Measurements from ENCODE around the gene STXBP6.
"Not testable (repeated sequence)": the region's sequence is repeated elsewhere in the genome, so short reads cannot be mapped to it uniquely, and the experiment has no call there.

STXBP6 gene

DNA sequence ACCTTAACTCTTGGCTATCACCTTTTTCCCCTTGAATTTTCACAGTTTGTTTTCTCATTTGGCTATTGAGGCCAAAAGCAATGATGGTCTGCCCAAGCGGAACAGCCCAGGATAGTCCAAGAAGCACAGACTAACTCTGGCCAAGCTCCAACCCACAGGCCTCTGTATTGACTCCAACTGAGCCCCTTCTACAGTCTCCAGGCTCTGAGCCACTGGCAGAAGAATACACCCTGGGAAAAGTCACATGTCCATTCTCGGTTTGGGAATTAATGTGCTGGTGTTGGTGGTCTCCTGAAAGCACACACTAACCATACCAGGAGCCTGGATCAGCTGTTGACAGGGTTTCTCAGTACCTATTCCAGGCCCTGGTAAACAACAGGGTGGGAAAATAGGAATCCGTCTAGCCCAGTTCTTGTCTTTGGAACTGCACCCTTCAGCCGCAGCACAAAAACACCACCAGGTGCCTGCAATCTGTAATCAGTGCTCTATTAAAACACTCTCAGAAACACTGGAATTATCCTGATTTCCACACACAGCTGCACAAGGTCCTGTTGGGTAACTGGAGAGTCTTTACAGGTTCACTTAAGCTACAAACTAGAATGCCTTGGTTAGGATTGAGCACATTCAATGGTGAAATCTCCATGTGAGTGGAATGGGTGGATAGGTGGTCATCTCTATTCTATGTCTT is 63.6 kb downstream of the STXBP6 start:
- no peak for DNase-seq (ENCODE audit: low read depth)

DNA sequence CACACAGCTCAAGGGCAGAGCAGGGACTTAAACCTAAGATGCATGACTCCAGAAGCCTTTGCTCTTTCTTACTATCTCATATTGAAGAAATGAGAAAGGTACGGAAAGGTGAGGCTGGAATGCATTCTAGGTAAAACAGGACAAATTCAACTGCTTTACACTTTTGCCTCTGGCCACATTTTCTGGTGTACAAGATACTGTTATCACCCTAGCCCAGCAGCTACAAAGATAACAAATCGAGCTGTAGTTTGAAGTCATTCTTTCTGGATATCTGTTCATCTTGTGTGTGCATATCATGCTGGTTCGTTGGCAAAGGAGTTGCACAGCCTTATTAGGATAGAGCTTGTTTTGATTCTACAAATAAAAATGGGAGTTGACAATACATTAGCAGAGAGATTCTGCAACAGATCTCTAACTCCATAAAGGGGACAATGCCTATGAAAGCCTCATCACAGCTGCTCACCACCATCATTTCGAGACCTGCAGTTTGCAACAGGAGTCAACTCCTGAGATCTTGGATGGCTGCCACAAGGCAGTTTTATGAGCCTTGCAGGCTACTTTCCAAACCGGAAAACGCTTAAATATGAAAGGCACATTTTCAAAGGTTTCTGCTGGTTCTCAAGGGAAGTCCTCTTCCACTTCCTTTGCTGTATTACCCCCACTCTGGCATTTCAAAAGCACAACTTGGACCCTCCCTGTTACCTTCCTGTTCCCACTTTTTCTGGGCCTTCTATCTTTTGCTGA is 64.9 kb downstream of the STXBP6 start:
- no peak for DNase-seq (ENCODE audit: low read depth)

DNA sequence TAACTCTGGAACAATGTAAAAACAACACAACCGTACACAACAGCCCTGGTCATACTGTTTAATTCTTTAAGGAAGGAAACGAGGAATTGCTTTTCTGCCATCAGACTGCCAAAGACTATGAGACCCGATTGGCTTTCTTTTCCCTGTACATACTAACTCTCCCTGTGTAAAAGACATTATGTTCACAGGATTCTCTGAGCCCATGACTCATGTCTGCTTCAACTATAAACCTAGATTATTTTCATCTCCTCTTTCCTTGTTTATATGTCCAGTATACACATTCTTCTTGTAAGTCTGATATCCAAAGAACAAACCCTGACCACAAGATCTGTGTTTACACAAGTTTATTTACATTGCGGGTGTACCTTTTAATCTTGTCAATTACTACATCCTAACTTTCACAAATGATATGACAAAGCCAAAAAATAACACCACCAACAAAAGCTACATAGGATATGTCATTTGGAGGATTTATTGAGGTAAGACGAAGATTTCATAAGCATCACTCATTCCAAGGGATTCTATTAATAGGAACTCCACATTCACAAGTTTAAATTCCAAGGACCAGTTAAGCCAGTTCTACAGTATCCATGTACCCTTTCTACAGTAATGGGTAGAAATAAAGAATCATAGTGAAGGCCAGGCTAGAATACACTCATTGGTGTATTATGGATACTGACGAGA is 67.3 kb downstream of the STXBP6 start:
- DNase-seq (ENCODE audit: low read depth) = no peak

DNA sequence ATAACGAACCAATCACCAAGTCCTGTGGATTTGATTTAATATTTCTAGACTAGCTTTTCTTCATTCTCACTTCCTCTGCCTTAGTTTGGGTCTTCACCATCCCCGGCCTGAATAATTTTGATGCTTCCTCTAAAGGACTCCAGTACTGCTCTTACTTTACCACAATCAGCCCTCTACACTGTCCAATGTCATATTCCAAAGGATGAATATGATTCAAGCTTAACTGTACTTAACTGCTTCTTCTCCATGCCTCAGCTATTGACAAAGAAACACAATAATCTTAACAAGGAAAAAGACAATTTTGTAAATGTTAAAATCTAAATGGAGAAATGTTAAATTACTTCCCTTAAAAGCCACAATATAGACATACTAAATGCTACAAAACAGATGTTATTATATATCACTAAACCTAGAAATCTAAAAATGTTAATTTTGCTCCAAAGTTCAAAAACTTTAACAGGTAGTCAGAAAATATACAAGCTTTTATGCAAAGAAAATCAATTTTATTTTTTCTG is 70.2 kb downstream of the STXBP6 start:
- DNase-seq (ENCODE audit: low read depth) = no peak

DNA sequence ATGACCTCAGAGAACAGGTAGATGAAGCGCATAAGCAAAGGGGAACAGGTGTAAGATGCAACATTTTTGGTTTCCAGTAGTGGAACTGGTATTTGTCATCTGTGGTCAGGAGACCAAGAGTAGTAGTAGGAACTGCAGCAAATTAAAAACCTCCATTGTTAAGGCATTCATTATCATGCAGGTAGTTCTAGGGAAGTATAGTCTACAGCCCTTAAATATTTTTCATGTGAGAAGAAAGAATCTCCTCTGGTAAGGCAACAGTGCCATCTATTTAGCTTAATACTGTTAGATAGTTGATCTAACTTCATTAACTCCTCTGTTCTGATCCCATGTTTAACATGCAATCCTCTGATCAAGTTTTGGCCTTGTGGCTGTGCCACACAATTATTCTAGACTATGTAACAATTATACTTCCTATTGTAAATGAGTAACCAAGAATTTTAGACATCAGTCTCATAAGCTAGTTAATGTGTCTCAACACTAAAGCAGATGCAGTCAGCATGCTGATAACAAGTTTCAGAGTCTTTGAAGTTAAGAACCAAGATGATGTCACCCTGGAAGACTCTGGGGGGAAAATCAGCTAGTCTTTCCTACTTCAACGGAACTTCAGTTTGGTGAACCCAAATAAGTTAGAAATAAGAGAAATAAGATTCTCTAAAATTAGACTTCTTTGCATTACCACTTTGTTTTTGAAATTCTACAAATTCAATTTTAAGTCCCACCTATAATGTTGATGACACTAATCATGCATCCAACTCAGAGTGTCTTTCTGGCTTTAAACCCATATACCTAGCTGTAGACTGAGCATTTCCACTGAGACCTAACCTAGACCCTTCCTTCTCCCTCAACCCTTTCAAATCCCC is 70.9 kb downstream of the STXBP6 start:
- no peak for DNase-seq (ENCODE audit: low read depth)

DNA sequence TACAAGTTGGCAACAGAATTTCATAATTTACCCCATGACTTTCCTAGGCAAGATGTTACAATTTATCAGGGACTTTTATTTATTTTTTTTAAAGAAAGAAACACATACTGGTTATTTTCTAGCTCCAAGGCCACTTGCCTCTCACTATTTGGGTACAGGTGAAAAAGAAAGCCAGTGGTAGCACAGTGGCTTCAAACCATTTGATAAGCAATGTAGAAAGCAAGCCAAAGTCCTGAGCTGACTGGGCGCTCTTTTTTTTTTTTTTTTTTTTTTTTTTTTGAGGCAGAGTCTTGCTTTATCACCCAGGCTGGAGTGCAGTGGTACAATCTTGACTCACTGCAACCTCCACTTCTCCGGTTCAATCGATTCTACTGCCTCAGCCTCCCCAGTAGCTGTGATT is 73.3 kb downstream of the STXBP6 start:
- DNase-seq (ENCODE audit: low read depth) = no peak

DNA sequence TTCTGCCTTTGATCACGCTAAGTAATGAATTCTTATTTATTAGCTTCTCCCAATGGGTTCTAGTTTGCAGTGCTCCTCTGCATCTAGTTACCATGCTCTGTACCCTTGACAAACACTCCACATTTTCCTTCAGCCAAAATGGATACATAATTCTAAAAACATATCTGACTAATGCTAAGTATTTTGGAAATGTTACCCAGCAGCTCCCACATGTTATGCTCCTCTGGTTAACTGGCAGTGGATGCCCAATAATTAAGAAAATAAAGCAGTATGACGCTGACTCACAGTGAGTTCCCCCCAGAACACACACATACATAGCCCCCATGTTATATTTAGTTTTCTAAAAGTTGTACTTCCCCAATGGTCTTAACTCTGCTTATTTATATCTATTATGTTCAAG is 74.6 kb downstream of the STXBP6 start:
- DNase-seq (ENCODE audit: low read depth) = no peak

DNA sequence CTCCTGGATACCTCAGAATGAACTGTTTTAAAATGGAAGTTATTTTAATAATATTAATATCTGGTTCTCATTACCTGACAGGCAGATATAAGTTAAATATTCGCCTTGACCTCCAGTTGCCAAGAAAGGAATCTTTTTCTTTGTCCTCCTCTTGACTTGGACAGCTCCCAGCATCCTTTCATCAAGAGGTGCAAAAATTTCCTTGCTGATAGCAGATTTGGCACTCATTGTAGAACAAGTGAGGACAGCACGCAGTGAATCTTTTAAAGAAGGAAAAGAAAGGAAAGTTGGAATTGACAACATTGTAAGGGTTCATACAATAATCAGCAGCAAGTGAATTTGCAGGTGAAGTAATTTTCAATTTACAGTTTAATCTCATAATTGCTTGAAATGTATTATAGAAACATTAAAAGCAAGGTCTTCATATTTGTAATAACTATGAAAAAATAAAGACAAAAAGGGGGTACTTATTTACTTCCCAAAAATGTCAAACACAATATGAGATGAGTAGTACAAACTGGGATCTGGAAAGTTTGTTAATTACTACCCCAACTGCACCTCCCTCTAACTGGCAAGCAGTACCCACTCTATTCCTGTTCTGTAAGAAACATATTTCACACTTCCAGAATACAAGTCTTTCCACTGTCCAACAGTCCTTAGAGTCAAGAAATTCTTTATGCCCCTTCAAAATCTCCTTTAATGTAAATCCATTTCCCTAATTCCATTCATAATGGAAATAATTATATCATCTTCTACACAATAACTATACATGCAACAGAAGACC is 75.2 kb downstream of the STXBP6 start:
- DNase-seq (ENCODE audit: low read depth) = no peak

DNA sequence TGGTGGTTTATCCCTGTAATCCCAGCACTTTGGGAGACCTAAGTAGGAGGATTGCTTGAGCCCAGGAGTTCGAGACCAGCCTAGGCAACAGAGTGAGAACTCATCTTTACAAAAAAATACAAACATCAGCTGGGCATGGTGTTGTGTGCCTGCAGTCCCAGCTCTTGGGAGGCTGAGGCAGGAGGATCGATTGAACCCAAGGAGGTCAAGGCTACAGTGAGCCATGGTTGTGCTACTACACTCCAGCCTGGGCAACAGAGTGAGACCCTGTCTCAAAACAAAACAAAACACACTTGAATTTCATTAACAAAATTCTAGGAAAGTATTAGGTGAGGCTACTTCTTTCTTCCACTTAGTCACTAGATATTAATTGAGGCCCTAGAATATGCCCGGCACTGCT is 77.1 kb downstream of the STXBP6 start:
- DNase-seq (ENCODE audit: low read depth) = no peak

DNA sequence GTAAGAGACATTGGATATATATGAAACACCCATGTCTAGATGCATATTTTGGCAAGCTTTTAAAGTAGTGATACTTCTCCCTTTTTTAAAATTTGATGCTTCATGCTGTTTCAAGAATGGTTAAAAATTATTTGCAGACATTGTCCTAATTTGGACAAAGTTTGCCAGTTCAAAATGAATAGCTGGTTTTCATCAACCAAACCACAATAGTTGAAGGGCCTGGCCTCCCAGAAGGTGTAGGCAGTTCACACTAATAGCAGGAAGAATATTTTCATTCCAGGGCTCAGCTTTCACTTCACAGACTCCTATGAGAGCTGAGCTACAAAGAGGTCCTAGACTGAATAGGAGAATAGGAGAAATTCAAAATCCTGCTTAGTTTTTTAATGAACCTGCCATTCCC is 78.7 kb downstream of the STXBP6 start:
- no peak for DNase-seq (ENCODE audit: low read depth)

DNA sequence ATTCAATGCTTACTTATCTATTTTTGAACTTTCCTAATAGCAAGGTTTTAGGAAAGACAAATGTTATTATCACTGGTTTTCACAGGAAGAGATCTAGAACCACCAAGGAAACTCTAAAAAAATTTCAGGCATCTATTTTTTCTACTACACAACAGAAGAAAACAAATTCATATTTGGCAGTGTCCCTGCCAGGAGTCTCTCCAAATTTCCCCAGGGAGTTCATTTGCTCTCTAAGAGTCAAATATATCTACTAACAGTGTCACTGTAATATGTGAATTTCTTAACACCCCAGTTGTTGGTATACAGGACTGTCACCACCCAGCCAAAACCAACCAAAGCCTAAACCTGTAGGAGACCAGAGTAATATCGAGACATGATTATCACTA is 83.4 kb downstream of the STXBP6 start:
- no peak for DNase-seq (ENCODE audit: low read depth)

DNA sequence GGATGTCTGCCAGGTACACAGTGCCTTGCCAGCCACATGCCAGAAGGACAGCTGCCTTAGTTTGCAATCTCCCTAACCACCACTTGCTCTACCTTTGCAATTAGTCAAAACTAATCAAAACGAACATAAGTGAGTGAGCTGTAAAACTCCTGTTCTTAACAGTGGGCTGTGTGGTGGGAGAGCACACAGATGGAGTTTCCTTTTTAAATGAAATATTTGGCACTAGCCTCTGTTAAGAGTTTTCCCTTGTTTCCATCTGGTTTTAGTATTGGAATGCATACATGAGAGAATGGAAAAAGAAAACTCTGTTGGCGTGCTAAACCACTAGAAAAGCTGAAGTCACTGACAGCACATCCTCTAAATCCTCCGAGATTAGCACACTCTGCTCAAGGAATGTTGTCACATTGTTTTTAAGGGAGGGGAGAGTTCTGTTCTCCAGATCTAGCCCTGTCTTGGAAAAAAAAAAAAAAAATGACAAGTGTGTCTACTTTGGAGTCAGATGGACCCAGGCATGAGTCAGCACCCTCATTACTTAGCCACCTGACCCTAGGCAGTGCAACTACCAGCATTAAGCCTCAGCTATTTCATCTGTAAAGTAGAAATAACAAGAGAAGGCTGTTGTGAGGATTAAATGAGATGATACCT is 83.9 kb downstream of the STXBP6 start:
- DNase-seq (ENCODE audit: low read depth) = no peak

DNA sequence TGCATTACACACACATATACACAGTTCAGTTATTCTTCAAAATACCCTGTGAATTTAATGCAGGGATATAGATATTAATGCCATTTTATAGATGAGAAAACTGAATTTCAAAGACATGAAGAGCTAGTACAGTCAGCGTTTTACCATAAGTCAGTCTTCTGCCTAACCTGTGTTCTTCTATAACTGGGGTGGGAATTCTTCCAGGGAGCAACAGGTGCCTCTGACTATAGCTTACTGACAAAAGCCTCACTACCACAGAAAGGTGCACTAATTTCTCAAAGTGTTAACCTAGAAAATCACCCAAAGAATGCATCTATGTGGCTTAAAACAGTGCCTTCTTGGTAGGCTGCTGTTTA is 84.4 kb downstream of the STXBP6 start:
- no peak for DNase-seq (ENCODE audit: low read depth)

DNA sequence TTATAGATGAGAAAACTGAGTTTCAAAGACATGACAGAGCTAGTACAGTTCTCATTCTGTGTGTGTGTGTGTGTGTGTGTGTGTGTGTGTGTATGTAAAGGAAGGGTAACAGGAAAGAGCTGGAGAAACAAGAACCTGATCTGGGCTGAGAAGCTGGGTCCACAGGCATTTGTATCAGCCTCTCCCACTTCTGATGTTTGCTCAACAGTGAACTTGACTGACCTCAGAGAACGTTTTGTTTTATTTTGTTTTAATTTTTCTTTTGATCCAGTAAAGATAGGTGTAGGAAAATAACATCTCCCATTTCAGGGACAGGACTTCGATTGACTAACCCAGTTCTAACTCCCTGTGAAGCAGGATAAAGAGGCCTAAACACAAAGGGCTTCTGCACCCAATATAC is 85.4 kb downstream of the STXBP6 start:
- DNase-seq (ENCODE audit: low read depth) = no peak

DNA sequence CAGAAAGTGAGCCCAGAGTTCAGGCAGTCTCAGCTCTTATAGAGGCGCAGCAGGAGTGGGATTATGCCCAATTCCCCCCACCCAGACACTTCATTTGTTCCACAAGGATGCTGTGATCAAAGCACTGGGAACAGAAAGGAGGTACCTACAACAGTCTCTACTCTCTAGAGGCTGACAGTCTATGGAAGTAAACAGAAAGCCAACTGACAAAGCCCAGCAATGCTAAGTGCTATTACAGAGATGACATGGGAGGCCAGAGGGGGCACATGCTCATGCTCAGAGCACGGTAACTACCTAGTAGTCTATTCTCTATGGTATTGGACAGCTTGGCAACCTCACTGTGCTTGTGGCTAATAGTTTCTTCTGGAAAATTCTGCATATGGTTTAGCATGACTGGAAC is 85.9 kb downstream of the STXBP6 start:
- DNase-seq (ENCODE audit: low read depth) = no peak

DNA sequence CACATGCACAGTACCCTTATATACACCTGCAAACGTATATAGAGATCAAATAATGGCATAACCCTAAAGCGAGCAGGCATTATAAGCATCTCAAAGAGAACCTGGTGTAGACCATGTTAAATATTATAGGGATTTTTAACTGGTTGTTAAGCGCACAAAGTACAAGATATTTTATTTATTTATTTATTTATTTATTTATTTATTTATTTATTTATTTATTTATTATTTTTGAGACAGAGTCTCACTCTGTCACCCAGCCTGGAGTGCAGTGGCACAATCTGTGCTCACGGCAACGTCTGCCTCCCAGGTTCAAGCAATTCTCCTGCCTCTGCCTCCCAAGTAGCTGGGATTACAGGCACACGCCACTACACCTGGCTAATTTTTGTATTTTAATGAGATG is 87.8 kb downstream of the STXBP6 start:
- DNase-seq (ENCODE audit: low read depth) = not testable (repeated sequence)

DNA sequence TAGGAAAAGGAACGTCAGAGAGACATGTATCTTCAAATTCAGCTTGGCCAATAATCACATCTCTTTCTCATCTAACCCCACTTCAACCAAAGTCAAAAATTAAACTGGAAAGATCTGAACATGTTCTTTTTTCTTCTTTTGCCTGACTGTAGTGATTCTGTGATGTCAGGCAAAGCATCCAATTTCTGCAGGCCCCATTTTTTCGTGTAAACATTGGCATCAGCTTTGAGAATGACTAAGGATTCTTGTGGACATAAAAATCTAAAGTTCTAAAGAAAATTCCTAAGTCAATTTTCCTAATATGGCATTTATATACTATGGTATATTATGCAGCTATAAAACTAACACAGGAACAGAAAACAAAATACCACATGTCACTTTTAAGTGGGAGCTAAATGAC is 89.1 kb downstream of the STXBP6 start:
- no peak for DNase-seq (ENCODE audit: low read depth)

DNA sequence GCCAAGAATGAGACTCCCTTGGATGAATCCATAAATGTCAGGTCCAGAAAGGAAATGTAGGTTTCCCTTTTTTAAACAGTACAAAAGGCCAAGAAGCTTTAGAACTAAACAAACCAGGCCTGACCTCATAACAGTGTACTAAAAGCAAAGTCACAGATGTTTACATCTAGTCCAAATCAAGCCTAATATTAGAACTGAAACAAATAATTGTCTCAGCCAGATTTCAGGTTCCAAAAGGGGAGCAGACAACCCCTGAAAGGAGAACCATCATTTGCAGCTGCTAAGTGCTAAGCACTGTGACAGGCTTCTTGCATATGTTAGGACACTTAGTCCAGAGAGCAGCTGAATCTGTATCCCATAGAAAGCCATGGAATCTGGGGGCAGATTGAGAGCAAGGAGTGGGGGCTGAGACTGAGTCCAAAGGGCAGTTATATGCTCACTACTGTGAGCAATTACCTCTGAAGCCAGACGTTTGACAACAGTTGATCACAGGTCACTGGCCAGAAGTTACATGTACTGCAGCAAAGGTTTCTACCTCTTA is 90.1 kb downstream of the STXBP6 start:
- DNase-seq (ENCODE audit: low read depth) = no peak

DNA sequence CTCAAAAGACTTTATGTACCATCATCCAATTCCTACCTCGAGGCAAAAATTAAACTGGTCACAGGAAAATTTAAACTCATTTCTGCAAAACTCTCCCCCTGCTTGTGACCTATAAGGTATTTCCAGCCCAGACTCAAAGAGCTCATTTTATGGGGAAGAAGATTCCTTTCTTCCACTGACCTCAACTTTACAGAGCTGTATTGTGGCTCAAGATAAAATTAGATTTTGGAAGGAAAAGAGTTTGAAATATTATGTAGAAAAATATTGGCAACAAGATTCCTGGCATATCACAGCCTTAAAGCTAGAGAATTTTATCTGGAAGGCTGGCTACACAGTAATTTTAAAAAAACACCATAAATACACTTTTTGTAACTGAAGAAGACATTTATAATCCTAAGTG is 91.7 kb downstream of the STXBP6 start:
- no peak for DNase-seq (ENCODE audit: low read depth)

DNA sequence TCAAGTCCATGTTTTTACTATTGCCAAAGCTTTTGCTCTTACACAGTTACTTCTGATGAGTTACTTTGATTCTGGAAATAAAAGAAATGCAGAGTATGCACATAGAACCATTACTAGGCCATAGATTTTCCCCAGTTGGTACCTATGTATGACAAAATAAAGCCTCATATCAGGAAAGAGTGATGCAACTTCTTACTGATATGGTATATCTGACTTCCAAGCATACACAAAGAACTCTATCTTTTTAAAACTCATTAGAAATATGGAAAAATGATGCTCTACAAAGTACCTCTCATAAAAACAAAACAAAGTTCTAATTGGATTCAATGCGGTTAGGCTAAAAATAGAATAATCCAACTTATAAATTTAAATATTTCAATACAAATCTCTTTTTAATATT is 92.1 kb downstream of the STXBP6 start:
- no peak for DNase-seq (ENCODE audit: low read depth)

DNA sequence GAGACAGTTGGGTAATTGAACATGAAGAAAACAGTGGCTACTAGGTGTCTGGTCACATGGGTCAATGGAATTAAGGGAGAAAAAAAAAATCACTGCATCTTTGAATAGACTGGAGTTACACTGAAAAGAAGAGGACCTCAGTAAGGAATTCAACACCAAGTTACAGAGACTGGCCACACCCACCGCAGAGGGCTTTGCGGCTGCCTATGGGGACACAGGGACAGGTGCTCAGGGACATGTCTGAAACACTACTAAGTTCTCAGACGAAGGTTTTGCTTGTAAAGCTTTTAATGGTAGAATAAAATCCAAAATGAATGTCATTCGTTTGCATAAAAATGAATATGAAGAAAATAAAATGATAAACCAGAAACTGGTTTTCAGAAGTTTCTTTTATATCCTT is 93.8 kb downstream of the STXBP6 start:
- DNase-seq (ENCODE audit: low read depth) = no peak

All from T follicular helper cell (primary cell).